Measurements from ENCODE around the gene SPEM1.
A peak's percentile ranks its signal among the peaks of the same experiment; 100 is the strongest.

Gene SPEM1

DNA sequence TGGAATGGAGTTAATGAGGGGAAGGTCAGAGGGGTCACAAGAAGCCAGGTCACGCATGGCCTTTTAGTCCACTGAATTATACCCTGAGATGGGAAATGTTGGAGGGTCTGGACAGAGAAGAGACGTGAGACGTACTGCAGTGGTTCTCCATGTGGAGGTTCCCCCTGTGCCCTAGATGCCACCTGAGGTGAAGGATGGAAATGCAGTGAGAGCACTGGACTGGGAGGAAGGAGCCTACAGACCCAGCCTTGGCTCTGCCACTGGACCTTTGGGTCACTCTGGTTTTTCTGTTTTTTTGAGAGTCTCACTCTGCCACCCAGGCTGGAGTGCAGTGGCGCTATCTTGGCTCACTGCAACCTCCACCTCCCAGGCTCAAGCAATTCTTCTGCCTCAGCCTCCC, 24.0 kb upstream of the SPEM1 start:
- in situ Hi-C loops (cut with MboI; ENCODE audit: low sequenced_read_pairs, unreplicated experiment) = no loop called here
- no peak for TF ChIP-seq CTCF (IDR thresholded peaks at IDR 0.05; ENCODE audit: borderline replicate concordance, control extremely low read depth, extremely low read depth, insufficient read depth, missing control alignments)
- no peak for DNase-seq (ENCODE audit: low spot score)

DNA sequence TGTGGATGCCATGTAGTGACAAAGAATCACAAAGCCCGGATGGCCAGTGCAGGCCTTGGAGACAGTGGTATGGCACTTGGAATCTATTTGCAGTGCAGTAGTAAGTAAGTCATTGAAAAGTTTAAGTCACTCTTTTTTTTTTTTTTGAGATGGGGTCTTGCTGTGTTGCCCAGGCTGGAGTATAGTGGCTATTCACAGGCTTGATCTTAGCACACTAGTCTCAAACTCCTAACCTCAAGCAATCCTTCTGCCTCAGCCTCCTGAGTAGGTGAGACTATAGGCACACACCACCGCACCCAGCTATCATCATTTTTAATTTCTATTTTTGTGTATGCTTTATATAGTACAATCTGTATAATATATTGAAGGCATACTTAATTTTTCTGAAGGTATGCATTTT, 21.5 kb upstream of the SPEM1 start:
- no peak for TF ChIP-seq CTCF (IDR thresholded peaks at IDR 0.05; ENCODE audit: borderline replicate concordance, control extremely low read depth, extremely low read depth, insufficient read depth, missing control alignments)
- in situ Hi-C loops (cut with MboI; ENCODE audit: low sequenced_read_pairs, unreplicated experiment) = no loop called here

GRCh38 chr17:7403043-7403726, 16.9 kb upstream of the SPEM1 start:
- DNase-seq (ENCODE audit: low spot score) = no peak
- TF ChIP-seq CTCF (IDR thresholded peaks at IDR 0.05; ENCODE audit: borderline replicate concordance, control extremely low read depth, extremely low read depth, insufficient read depth, missing control alignments) = no peak
- in situ Hi-C loops (cut with MboI; ENCODE audit: low sequenced_read_pairs, unreplicated experiment) = no loop called here

More for the DNA sequence above, 21.5 kb upstream of the SPEM1 start:
- DNase-seq (ENCODE audit: low spot score) = no peak

DNA sequence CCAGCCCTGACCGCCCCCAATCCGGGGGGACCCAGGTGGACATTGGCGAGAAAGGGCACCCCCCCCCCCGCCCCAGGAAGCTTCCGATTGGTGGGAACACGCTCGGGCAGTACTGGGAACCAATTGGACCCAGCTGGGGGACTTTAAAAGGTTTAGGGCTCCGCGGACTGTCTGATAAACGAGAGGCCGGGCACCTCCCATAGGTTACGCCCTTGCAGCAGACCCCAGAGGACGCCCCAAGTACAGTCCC, 16.5 kb upstream of the SPEM1 start:
- DNase-seq (ENCODE audit: low spot score) = no peak
- no peak for TF ChIP-seq CTCF (IDR thresholded peaks at IDR 0.05; ENCODE audit: borderline replicate concordance, control extremely low read depth, extremely low read depth, insufficient read depth, missing control alignments)
- in situ Hi-C loops (cut with MboI; ENCODE audit: low sequenced_read_pairs, unreplicated experiment) = no loop called here

GRCh38 chr17:7403977-7404736, 16.0 kb upstream of the SPEM1 start, which contains the start of gene TMEM256:
Gene TMEM256 (minus strand): TSS chr17:7404097. CDS start chr17:7404084, 13 bp downstream.
- peak; percentile 97 for DNase-seq (ENCODE audit: low spot score)
- in situ Hi-C loops (cut with MboI; ENCODE audit: low sequenced_read_pairs, unreplicated experiment) = no loop called here
- TF ChIP-seq CTCF (IDR thresholded peaks at IDR 0.05; ENCODE audit: borderline replicate concordance, control extremely low read depth, extremely low read depth, insufficient read depth, missing control alignments) = no peak

DNA sequence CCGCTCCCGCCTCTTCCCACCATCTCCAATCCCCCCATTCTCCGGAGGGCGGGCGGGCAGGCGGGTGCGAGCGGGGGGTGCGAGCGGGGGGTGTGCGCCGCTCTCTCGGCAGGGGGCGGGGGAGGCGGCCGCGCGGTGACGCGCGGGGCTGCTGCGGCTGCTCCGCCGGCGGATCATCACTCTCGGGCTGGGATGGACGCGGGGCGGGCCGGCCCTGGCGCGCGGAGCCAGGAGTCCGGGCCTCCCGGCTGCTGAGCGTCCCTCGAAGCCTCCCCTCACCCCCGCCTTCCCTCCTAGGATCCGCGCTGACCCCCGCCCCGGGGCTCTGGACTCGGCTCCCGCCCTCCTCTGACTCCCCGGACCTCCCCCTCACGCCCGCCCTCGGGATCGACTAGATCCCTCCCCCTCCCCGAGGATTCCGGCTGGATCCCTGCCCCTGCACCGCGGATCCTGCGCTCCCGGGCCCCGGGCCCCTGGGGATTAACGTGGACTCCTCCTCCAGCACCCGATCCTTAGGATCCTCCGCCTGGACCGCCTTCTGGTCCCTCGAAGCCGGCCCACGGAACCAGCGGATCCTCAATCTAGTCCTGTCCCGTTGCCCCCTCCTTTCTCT, 15.3 kb upstream of the SPEM1 start:
- TF ChIP-seq CTCF (IDR thresholded peaks at IDR 0.05; ENCODE audit: borderline replicate concordance, control extremely low read depth, extremely low read depth, insufficient read depth, missing control alignments) = no peak
- DNase-seq (ENCODE audit: low spot score) = no peak
- in situ Hi-C loops (cut with MboI; ENCODE audit: low sequenced_read_pairs, unreplicated experiment) = no loop called here

Data from GM13976 (cell line).